ENCODE measurements around the gene ATP11A. TPM values are rescaled to one million over a fixed set of nuclear protein-coding genes. Genes with fewer than 3 reads are reported as not detected.

ATP11A gene
- total and polyA plus RNA-seq, 2 experiments from 2014 or later: 28.7 to 30.8 TPM

- H3K79me2 ChIP-seq: peaks cover 71% of the 10 kb centered on the region
- no peak overlapping the region for H2AFZ ChIP-seq
- TF ChIP-seq, protein P1, sequence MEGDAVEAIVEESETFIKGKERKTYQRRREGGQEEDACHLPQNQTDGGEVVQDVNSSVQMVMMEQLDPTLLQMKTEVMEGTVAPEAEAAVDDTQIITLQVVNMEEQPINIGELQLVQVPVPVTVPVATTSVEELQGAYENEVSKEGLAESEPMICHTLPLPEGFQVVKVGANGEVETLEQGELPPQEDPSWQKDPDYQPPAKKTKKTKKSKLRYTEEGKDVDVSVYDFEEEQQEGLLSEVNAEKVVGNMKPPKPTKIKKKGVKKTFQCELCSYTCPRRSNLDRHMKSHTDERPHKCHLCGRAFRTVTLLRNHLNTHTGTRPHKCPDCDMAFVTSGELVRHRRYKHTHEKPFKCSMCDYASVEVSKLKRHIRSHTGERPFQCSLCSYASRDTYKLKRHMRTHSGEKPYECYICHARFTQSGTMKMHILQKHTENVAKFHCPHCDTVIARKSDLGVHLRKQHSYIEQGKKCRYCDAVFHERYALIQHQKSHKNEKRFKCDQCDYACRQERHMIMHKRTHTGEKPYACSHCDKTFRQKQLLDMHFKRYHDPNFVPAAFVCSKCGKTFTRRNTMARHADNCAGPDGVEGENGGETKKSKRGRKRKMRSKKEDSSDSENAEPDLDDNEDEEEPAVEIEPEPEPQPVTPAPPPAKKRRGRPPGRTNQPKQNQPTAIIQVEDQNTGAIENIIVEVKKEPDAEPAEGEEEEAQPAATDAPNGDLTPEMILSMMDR (IDR thresholded peaks at IDR 0.05; ENCODE audit: poor library complexity): no peak
- no peak for TF ChIP-seq EZH2 (IDR thresholded peaks at IDR 0.05; ENCODE audit: borderline replicate concordance)
- TF ChIP-seq EZH2phosphoT487 (IDR thresholded peaks at IDR 0.05; ENCODE audit: low read depth, severe bottlenecking, unreplicated experiment): no peak
Measured at GRCh38 chr13:112753833-112754232, 64.0 kb downstream of the ATP11A start.

GRCh38 chr13:112754281-112755025 is 64.6 kb downstream of the ATP11A start:
- DNase-seq (ENCODE audit: low spot score): no peak
- WGBS (ENCODE audit: low lambda C conversion rate, missing lambda C conversion rate): 96% methylated on average over 29 of the region's 29 CpGs
- H3K27me3 ChIP-seq: no peaks in the 10 kb centered on the region
- TF ChIP-seq EZH2 (IDR thresholded peaks at IDR 0.05; ENCODE audit: borderline replicate concordance) (no peak), EZH2phosphoT487 (IDR thresholded peaks at IDR 0.05; ENCODE audit: low read depth, severe bottlenecking, unreplicated experiment) (no peak)
- TF ChIP-seq, protein P1 (IDR thresholded peaks at IDR 0.05; ENCODE audit: poor library complexity): no peak
- H3K9me3 ChIP-seq (ENCODE audit: low read depth): no peaks in the 10 kb centered on the region
- H3K79me2 ChIP-seq: peaks cover 73% of the 10 kb centered on the region
- no peaks in the 10 kb centered on the region for H3K36me3 ChIP-seq (replicated peaks; ENCODE audit: insufficient read depth, low read depth)
- no peak overlapping the region for H2AFZ ChIP-seq
- H3K4me2 ChIP-seq: no peak overlapping the region
- no peak overlapping the region for H3K27ac ChIP-seq
- H3K4me1 ChIP-seq (ENCODE audit: insufficient read depth): peaks cover 17% of the 10 kb centered on the region
- H4K20me1 ChIP-seq (ENCODE audit: insufficient read depth, poor library complexity, severe bottlenecking): peaks cover 17% of the 10 kb centered on the region
- no peak overlapping the region for H3K4me3 ChIP-seq
- no peaks in the 10 kb centered on the region for H3K9me2 ChIP-seq (replicated peaks; ENCODE audit: insufficient read depth)

More at GRCh38 chr13:112753833-112754232, 64.0 kb downstream of the ATP11A start:
- Histone ChIP-seq H4K20me1 (ENCODE audit: insufficient read depth, poor library complexity, severe bottlenecking) (peaks cover 17% of the 10 kb centered on the region), H3K27ac (no peak overlapping the region), H3K36me3 (replicated peaks; ENCODE audit: insufficient read depth, low read depth) (no peaks in the 10 kb centered on the region), H3K4me1 (ENCODE audit: insufficient read depth) (peaks cover 17% of the 10 kb centered on the region), H3K4me3 (no peak overlapping the region), H3K4me2 (no peak overlapping the region), H3K27me3 (no peaks in the 10 kb centered on the region), H3K9me2 (replicated peaks; ENCODE audit: insufficient read depth) (no peaks in the 10 kb centered on the region), H3K9me3 (ENCODE audit: low read depth) (no peaks in the 10 kb centered on the region)
- no peak for DNase-seq (ENCODE audit: low spot score)
- 88% methylated on average over 16 of the region's 16 CpGs for WGBS (ENCODE audit: low lambda C conversion rate, missing lambda C conversion rate)

- Histone ChIP-seq H3K36me3 (replicated peaks; ENCODE audit: insufficient read depth, low read depth) (no peaks in the 10 kb centered on the region), H2AFZ (no peak overlapping the region), H3K9me2 (replicated peaks; ENCODE audit: insufficient read depth) (no peaks in the 10 kb centered on the region), H4K20me1 (ENCODE audit: insufficient read depth, poor library complexity, severe bottlenecking) (peaks cover 20% of the 10 kb centered on the region), H3K27ac (no peak overlapping the region), H3K79me2 (peaks cover 81% of the 10 kb centered on the region), H3K4me2 (no peak overlapping the region), H3K27me3 (no peaks in the 10 kb centered on the region), H3K4me1 (ENCODE audit: insufficient read depth) (peaks cover 20% of the 10 kb centered on the region), H3K4me3 (no peak overlapping the region), H3K9me3 (ENCODE audit: low read depth) (no peaks in the 10 kb centered on the region)
- TF ChIP-seq, protein P1 (IDR thresholded peaks at IDR 0.05; ENCODE audit: poor library complexity): no peak
- TF ChIP-seq EZH2 (IDR thresholded peaks at IDR 0.05; ENCODE audit: borderline replicate concordance) (no peak), EZH2phosphoT487 (IDR thresholded peaks at IDR 0.05; ENCODE audit: low read depth, severe bottlenecking, unreplicated experiment) (no peak)
- no peak for DNase-seq (ENCODE audit: low spot score)
- WGBS (ENCODE audit: low lambda C conversion rate, missing lambda C conversion rate): 98% methylated on average over 15 of the region's 15 CpGs
Measured at GRCh38 chr13:112755331-112755730, 65.5 kb downstream of the ATP11A start.
